ENCODE data around the gene PRKN.

PRKN gene

GRCh38 chr6:161803131-161803530, 924.4 kb downstream of the PRKN start:
- Histone ChIP-seq H3K4me2 (ENCODE audit: low read depth, low read length) (no peak overlapping the region), H3K79me2 (ENCODE audit: low read length) (no peaks in the 10 kb centered on the region), H3F3A (ENCODE audit: insufficient read depth, low read length) (no peaks in the 10 kb centered on the region), H3K36me3 (replicated peaks; ENCODE audit: insufficient read depth, low read length) (no peaks in the 10 kb centered on the region), H2AFZ (ENCODE audit: low read length) (no peak overlapping the region), H3K27me3 (replicated peaks; ENCODE audit: insufficient read depth, low read length) (no peaks in the 10 kb centered on the region), H3K4me3 (ENCODE audit: low read length) (no peak overlapping the region), H3K4me1 (ENCODE audit: low read length) (no peaks in the 10 kb centered on the region), H4K20me1 (ENCODE audit: insufficient read depth, low read length) (no peaks in the 10 kb centered on the region), H3K9me2 (replicated peaks; ENCODE audit: insufficient read depth, low read length) (no peaks in the 10 kb centered on the region), H3K9me3 (replicated peaks; ENCODE audit: insufficient read depth, low read length) (no peaks in the 10 kb centered on the region), H3K9ac (ENCODE audit: low read length) (no peak overlapping the region), H3K27ac (ENCODE audit: low read length) (no peak overlapping the region)
- TF ChIP-seq, protein P1, sequence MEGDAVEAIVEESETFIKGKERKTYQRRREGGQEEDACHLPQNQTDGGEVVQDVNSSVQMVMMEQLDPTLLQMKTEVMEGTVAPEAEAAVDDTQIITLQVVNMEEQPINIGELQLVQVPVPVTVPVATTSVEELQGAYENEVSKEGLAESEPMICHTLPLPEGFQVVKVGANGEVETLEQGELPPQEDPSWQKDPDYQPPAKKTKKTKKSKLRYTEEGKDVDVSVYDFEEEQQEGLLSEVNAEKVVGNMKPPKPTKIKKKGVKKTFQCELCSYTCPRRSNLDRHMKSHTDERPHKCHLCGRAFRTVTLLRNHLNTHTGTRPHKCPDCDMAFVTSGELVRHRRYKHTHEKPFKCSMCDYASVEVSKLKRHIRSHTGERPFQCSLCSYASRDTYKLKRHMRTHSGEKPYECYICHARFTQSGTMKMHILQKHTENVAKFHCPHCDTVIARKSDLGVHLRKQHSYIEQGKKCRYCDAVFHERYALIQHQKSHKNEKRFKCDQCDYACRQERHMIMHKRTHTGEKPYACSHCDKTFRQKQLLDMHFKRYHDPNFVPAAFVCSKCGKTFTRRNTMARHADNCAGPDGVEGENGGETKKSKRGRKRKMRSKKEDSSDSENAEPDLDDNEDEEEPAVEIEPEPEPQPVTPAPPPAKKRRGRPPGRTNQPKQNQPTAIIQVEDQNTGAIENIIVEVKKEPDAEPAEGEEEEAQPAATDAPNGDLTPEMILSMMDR (IDR thresholded peaks at IDR 0.05; ENCODE audit: low read length): no peak
- no peak for TF ChIP-seq EZH2 (optimal IDR thresholded peaks at IDR 0.05; ENCODE audit: low read depth, low read length)
- no peak for TF ChIP-seq EZH2phosphoT487 (IDR thresholded peaks at IDR 0.05; ENCODE audit: low read length)
- no peak for DNase-seq

- Histone ChIP-seq H3K27ac (ENCODE audit: low read length) (no peak overlapping the region), H3K9me3 (replicated peaks; ENCODE audit: insufficient read depth, low read length) (no peaks in the 10 kb centered on the region)
- DNase-seq: no peak
These were observed 925.3 kb downstream of the PRKN start for GRCh38 chr6:161802231-161802630.

DNA sequence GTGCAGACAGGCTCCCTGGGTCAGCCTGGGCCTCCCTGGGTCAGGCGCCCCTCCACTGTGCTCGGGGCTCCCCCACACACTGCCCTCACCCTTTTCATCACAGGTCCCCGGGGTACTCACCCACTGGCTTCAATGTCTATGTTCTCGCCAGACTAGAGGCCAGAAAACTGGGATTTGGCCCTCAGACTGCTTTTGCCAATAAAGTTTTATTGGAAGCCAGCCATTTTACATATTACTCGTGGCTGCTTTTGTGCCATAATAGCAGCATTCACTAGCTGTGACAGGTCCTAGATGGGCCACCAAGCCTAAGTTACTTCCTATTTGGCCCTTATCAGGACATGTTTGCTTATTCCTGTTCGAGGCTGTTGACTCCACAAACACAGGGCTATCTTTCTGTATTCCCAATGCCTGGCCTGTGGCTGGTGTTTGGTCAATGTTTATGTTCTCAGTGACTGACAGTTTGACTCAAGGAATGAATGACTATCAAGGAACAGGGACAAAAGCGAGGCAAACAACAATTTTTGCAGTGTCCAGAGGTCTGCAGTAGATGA, 928.6 kb downstream of the PRKN start:
- no peaks in the 10 kb centered on the region for H3K4me1 ChIP-seq (ENCODE audit: low read length)
- H3K4me2 ChIP-seq (ENCODE audit: low read depth, low read length): no peak overlapping the region
- H4K20me1 ChIP-seq (ENCODE audit: insufficient read depth, low read length): no peaks in the 10 kb centered on the region
- no peaks in the 10 kb centered on the region for H3F3A ChIP-seq (ENCODE audit: insufficient read depth, low read length)
- H3K36me3 ChIP-seq (replicated peaks; ENCODE audit: insufficient read depth, low read length): no peaks in the 10 kb centered on the region
- H3K27ac ChIP-seq (ENCODE audit: low read length): no peak overlapping the region
- no peak overlapping the region for H2AFZ ChIP-seq (ENCODE audit: low read length)
- H3K9me3 ChIP-seq (replicated peaks; ENCODE audit: insufficient read depth, low read length): no peaks in the 10 kb centered on the region
- no peak overlapping the region for H3K4me3 ChIP-seq (ENCODE audit: low read length)
- no peak overlapping the region for H3K9ac ChIP-seq (ENCODE audit: low read length)
- TF ChIP-seq, protein P1 (IDR thresholded peaks at IDR 0.05; ENCODE audit: low read length): no peak
- no peak for TF ChIP-seq EZH2 (optimal IDR thresholded peaks at IDR 0.05; ENCODE audit: low read depth, low read length)
- TF ChIP-seq EZH2phosphoT487 (IDR thresholded peaks at IDR 0.05; ENCODE audit: low read length): no peak
- H3K27me3 ChIP-seq (replicated peaks; ENCODE audit: insufficient read depth, low read length): no peaks in the 10 kb centered on the region
- no peak for DNase-seq
- H3K79me2 ChIP-seq (ENCODE audit: low read length): no peaks in the 10 kb centered on the region
- no peaks in the 10 kb centered on the region for H3K9me2 ChIP-seq (replicated peaks; ENCODE audit: insufficient read depth, low read length)

More at GRCh38 chr6:161802231-161802630, 925.3 kb downstream of the PRKN start:
- Histone ChIP-seq H3K27me3 (replicated peaks; ENCODE audit: insufficient read depth, low read length) (no peaks in the 10 kb centered on the region), H2AFZ (ENCODE audit: low read length) (no peak overlapping the region), H3K36me3 (replicated peaks; ENCODE audit: insufficient read depth, low read length) (no peaks in the 10 kb centered on the region), H3K4me1 (ENCODE audit: low read length) (no peaks in the 10 kb centered on the region), H4K20me1 (ENCODE audit: insufficient read depth, low read length) (no peaks in the 10 kb centered on the region), H3K79me2 (ENCODE audit: low read length) (no peaks in the 10 kb centered on the region), H3K9me2 (replicated peaks; ENCODE audit: insufficient read depth, low read length) (no peaks in the 10 kb centered on the region), H3K9ac (ENCODE audit: low read length) (no peak overlapping the region), H3K4me2 (ENCODE audit: low read depth, low read length) (no peak overlapping the region), H3F3A (ENCODE audit: insufficient read depth, low read length) (no peaks in the 10 kb centered on the region), H3K4me3 (ENCODE audit: low read length) (no peak overlapping the region)
- TF ChIP-seq EZH2 (optimal IDR thresholded peaks at IDR 0.05; ENCODE audit: low read depth, low read length) (no peak), EZH2phosphoT487 (IDR thresholded peaks at IDR 0.05; ENCODE audit: low read length) (no peak)
- TF ChIP-seq, protein P1 (IDR thresholded peaks at IDR 0.05; ENCODE audit: low read length): no peak
